ENCODE data around the gene AEBP1. TPM values are rescaled to one million over a fixed set of nuclear protein-coding genes. Genes with fewer than 3 reads are reported as not detected.

The AEBP1 gene
- polyA plus RNA-seq, 4 donors: 64.8 to 169 (median 78.0) TPM

DNA sequence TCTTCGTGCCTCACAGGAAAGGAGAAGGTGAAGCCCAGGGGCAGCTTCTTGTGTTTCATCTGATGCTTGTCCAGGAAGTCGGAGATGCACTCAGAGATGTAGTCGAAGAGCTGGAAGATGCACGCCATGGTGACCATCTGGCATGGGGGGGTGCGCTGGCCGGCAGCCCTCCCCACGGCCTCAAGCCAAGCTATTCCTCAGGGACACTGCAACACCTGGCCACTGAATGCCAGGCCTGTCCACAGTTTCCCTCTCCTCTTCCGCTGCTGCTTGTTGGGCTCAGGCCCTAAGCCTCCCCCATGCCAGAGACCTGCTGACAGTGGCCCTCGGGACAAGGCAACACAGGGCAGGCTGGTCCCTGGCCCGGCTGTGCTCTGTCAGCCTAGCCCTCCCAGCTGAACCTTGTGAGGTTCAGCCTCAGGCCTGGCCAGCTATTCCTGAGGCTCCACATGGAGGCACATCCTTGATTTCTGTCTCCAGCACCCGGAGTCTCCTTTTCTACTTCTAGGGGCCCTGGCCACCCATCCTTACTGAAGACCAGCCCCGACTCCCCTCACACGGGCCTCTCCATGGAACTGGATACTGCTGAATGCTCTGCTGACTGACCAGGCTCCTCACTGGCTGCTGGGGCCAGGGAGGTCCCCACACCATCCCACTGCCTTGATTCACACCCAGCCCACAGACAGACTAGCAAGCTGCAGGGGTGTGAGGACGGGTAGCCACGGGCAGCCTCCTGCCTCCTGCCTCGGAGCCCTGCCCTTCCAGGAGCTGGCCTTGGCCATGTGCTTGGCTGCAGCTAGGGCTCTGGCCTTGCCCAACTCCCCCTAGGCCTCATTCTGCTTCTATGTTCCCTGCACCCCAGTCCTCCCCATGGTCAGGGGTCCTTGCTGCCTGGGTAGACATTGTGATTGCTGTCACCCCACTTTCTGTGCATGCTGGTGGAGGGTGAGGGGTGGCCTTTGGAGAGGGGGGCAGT is 47.1 kb downstream of the AEBP1 start:
- no peak for DNase-seq (ENCODE audit: low read depth in 4 of 4, low spot score in 3 of 4)

DNA sequence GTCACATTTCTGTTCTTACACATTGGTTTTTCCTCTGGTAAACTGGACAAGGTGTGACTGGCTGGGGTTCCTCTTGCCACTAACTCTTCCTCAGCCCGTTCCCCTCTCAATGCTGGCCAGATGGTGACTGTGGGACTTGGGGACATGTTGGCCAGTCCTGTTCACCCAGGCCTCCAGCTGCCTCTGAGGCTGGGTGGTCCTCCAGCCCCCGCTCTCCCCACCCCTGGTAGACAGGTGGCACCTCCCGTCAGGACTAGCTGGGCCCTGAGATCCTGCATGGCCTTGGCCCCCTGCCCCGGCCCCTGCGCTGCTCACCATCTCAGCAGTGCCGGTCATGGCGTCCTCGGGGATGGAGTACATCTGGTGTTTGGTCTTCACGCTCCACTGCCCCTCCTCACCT is 47.8 kb downstream of the AEBP1 start:
- DNase-seq (ENCODE audit: low read depth in 4 of 4, low spot score in 3 of 4): no peak

DNA sequence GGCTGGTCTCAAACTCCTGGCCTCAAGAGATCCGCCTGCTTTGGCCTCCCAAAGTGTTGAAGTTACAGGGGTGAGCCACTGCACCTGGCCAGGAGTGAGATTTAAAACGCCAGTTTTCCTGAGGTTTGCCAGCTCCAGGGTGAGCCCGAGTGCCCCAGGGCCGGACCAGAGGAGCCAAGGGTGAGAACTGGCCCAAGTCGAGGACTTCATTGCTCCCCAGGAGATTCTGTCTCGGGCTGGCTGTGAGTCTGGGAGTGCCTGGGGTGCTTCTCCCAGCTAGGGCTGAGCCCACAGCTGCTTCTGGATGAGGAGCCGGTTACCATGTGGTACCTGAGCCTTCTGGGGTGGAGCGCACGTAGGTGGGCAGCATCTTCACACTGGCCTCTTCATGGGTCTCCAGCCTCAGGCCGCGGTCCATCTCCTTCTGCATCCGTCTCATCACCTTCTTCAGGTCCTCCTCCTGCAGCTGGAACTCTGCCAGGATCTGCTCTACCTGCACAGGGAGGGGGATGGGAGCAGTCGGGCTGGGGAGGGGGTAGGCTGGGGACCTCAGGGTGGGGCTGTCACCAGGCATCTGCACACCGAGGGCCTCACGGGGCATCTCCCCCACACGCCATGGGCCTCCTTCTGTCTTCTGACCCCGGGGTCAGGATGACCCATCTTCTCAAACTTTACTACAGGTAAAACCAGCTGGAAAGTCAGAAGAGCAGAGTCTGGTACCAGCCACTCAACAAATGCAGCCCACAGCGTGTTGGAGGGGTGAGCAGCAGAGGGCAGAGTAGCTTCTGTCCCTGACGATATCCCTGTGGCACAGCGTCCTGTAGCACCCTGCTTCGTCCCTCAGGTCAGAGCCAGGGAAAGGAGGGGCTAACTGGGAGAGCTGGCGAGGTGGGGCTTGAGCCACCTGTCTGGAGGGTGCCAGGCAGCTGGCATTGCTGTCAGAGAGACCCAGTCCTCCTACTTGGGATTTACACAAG is 49.1 kb downstream of the AEBP1 start:
- no peak for DNase-seq (ENCODE audit: low read depth in 4 of 4, low spot score in 3 of 4)

DNA sequence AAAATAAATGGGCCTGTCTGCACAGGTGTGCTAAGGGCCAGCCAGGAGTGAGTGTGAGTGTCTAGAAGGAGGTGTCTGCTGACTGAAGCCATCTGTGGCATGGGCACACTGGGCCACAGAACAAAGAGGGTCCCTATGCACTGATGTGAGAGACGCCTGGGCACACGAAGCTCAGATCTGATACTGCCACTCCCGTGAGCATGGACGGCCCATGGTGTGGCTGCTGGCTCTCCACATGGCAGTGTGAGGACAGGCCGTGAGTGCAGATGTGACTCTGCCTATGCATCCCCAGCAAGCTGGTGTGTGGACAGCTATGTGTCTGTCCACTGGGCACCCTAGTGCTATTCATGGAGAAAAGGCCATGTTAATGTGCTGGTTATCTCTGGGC is 49.8 kb downstream of the AEBP1 start:
- DNase-seq (ENCODE audit: low read depth in 4 of 4, low spot score in 3 of 4): no peak

DNA sequence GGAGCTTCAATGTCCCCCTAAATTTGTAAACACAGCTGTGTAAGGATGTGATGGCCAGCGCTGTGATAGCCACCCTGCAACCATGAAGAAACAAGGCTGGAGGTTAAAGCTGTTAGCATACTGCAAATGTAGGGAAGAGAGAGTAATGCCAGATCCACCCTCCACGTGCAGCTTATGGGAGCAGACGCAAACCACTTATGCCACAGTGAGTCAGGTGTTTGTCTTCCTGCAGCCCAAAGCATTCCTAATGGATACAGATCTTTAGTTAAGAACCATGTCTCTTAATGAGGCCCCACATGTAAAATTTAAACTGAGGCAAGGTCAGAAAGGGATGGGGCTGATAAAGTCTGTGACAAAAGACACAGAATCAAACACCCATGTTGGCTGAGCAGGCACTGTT is 50.6 kb downstream of the AEBP1 start:
- DNase-seq (ENCODE audit: low read depth in 4 of 4, low spot score in 3 of 4): no peak

DNA sequence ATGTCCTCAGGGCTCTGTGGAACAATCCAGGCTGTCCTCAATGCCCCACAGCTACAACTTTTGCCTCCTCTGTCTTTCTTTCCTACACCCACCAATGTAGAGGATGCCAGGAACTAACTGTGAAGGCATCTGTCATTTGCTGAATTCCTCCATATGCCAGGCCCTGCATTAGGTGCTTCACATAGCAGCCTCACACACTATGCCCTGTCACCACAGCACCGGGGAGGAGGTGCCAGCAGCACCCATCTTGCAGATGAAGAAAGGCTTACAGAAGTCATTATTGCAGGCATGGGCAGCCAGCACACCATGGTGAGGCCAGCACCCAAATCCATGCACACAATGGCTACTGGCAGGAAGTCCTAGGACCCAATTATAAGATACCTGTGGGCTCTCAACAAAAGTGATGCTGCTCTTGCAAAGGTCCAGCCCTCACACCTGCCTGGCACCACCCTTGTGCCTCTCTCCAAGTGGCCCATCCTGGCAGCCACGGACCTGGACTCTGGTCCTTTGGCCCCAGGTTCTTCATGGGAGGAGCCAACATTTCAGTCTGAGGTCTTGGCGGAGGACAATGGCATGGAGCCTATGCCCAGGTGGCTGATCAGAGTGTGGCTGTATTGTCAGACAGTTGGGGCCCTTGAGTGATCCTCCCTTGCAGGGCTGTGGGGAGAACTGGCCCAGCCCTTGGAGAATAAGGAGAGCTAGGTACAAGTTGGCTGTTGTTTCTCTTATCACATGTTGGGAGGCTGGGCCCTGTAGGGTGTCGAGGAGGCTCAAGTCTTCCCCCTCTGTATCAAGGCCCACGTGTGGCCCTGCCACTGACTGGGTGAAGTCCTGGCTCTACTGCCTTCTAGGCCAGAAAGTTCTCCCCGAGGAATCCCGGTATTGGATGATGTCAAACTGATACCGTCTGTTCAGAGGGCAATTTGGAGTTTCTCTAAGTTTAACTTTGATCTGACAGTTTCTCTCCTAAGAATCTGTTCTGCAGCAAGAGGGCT is 51.3 kb downstream of the AEBP1 start:
- no peak for DNase-seq (ENCODE audit: low read depth in 4 of 4, low spot score in 3 of 4)

DNA sequence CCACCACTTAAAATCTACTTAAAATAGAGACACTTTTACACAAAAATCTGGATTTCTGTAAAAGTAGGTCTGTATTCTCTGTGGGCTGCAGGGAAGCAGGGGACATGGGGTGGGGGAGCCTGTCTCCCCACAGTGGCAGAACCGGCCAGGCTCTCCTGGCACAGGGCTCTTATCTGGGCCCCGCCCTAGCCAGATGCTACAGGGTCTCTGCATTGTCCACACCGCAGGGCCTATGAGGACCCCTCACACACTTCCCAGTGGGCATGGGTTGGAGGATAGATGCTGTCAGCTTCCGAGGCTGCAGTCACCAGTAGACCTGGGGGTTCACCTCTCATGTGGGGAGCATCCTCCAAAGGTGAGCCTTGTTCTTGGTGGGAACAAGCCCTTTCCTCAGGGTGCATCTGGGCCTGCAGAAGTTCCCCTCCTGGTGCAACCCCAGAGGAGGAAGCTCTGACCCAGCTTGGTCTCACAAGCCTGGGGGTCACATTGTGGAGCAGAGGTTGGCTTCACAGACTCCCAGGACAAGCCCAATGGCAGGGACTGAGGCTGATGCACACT is 52.4 kb downstream of the AEBP1 start:
- DNase-seq (ENCODE audit: low read depth in 4 of 4, low spot score in 3 of 4): no peak

DNA sequence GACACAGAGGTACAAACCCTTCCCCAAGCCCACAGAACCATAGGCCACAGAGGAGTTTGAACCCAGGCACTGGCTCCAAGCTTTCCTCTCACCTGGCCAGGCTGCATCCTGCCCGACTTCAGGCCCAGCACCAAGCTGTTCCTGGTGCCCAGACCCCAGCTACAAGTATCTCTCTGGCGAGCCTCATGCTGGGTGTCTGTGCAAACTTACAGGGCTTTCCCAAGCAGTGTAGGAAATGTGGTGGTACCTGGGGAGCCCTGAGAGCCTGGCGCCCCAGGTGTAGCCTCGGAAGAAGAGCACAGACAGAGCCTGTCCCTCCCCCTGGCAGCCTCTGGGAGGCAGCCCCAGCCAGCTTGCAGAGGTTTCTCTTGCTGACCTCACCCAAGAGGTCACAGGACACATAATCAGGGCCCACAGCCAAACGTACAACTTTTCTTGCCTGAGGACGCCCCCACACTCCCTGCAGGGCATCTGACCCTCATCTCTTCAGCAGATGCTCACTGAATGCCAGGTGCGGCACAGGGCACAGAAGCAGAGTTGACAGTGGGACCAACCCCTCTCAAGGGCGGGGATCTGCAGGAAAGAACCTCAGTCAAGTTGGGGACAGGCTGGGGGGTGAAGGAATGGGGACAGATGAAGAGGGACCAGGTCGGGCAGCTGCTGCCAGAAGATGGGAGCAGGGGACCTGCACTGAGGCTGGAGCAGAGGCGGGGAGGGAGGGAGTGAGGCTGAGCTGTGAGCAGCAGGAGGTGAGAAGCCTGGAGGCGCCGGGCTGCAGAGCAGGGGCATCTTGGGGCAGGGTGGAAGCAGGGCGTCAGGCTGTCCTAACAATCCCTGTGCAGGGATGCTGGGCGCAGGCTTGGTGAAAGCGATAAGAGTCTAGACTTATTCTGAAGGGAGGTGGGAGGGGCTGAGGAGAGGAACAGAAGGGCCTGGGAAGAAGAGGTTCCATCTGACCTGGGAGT is 53.3 kb downstream of the AEBP1 start:
- no peak for DNase-seq (ENCODE audit: low read depth in 4 of 4, low spot score in 3 of 4)

DNA sequence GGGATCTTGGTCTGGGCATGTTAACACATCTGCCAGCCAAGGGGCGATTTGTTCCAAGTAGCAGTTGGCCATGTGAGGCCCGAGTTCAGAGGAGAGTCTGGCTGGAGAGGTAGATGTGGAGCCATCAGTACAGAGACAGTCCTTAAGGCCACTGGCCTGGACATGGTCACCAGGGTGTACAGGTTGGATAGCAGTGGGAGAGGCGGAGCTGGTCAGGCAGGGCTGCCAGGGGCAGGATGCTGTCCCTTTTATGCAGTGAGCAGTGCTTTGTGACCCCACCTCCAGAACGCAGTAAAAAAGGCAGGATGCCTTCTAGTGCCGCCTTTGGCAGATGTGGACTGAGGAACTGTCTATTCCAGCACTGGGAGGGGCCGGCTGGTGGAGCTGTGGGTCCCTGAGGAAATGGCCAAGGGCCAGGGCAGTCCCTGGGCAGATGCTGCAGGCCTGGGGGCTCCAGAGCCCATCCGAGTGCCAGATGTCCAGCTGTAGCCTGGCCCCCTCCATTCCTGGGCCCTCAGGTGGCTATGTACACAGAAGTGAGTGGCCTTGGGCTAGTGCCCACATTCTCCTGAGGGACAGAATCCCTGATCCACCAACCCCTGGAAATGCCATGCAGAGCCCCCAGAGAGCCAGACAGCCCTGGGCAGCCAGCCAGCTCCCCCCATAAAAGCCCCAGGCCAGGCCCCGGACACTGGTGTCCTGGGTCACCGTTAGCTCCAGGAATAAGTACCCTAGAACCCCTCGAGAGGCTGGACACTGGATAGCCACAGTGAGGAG is 54.1 kb downstream of the AEBP1 start:
- DNase-seq (ENCODE audit: low read depth in 4 of 4, low spot score in 3 of 4): no peak

DNA sequence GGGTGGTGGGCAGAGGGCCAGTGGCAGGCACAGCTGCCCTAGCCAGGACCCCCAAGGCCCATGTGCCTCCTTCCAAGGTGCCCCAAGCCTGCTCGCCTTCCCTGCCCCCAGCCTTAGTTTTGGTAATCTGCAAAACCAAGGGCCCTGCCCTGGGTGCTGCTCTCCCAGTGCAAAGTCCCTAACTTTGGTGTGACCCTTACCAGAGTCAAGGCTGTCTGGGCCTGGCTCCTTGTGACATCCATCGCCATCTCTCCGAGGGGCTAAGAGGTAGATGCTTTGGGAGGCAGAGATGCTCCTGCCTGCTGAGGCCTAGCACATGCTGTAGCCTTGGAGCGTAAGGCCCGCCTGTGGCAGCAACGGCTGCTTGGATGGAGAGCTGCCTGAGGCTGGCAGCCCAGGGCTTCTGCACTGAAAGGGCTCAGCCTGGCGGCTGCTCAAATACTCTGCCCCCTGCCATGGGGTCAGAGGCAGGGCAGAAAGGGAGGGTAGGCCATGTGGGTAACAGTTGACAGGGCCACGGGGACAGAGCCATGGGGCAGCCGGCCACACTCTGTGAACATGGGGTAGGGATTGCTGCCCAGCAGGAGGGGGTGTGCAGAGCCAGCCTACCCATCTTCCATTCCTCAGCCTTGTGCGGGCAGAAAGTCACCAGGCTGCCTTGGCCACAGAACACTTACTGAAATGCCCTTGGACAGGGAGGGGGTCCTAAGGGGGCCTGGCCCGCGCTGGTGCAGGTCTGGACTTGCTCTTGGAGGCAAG is 54.9 kb downstream of the AEBP1 start:
- DNase-seq (ENCODE audit: low read depth in 4 of 4, low spot score in 3 of 4): no peak

DNA sequence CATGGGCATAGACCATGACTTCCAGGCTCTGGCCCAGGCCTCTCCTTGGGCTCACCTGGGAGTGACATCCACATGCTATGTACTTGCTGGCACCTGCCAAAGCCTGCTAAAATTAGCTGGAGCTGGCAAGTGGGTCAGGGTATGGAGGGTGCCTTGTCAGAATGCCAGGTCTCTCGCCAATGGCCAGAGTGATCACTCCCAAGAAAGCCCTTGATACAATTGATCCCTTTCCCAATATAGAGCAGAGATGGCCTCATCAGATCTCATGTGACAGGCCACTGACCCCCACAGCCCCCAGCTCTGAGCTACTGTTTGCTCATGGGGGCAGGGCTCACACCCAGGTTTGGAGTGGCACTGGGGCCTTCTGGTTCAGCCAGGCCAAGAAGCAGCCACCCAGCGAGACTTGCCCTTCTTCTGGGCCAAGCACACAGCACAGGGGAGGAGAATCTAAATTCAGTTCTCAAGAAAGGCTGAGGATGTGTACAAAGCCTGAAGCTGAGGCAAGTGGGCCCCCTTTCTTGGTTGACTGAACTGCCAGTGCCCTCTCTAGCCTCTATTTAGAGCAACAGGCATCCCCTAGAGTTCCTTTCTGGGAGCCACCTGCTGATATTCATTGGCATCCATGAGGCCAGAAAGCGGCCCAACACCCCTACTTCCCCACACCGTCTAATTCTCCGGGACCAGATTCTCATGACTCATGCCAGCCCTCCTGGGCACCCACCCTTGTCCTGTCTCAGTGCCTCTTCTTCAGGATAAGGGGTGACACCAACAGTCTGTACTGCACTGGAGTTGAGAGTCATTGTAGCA is 55.9 kb downstream of the AEBP1 start:
- DNase-seq (ENCODE audit: low read depth in 4 of 4, low spot score in 3 of 4): no peak

DNA sequence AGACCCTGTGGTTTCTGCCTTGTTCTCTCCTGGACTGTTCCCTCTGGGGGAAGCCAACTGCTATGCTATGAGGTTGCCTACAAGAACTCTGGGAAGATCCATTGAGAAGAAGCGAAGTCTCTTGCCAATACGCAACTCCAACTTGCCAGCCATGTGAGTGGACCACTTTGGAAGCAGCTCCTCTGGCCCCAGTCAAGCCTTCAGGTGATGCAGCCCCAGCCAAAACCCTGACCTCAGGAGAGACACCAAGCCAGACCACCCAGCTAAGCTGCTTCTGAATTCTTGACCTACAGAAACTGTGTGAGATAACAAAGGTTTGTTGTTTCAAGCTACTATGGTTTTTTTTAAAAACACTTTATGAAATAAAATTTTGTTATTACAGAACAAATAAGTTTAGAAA is 57.2 kb downstream of the AEBP1 start:
- no peak for DNase-seq (ENCODE audit: low read depth in 4 of 4, low spot score in 3 of 4)

DNA sequence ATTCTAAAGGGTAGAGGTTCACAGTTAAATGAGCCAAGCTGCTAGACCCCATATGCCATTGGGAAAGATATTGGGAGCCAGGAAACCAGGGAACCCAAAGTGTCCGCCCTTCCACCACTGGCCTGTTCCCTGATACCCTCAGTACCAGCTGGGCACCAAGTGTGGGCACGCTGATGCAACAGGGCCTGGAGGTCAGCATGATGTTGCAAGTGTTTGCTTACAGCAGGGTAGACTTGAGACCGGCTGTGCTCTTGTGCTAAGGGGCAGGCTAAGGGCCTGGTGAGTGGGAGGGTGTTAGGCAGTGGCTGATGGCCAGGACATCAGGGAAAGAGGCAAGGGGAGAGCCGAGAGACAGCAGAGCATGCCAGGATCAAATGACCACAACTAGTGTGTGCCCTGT is 58.0 kb downstream of the AEBP1 start:
- no peak for DNase-seq (ENCODE audit: low read depth in 4 of 4, low spot score in 3 of 4)

DNA sequence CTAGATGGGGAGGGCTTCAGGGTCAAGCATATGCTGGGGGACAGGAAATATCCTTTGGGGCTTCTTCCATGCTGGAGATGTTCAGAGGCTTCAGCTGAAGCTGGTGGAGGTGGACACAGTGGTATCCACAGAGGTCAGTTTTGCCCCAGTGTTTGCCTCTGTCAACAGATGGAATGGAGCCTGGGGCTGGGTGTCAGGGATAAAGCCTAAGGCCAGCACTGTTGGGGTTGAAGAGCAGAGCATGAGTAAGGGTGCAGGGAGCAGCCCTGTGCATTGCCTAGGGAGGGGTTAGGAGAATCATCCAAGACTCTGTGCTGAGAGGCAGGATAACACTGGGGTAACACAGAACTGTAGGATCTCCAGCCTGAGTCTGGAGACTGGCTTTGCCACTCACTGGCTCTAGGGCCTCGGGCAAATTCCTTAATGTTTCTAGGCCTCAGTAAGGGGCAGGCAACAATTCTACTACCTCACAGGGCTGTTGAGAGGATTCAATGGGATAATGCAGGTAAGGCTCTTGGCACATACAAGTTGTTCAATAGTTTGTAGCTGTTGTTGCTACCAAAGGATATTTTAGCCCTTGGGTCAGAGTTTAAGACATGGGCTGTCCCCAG is 58.7 kb downstream of the AEBP1 start:
- DNase-seq (ENCODE audit: low read depth in 4 of 4, low spot score in 3 of 4): no peak

DNA sequence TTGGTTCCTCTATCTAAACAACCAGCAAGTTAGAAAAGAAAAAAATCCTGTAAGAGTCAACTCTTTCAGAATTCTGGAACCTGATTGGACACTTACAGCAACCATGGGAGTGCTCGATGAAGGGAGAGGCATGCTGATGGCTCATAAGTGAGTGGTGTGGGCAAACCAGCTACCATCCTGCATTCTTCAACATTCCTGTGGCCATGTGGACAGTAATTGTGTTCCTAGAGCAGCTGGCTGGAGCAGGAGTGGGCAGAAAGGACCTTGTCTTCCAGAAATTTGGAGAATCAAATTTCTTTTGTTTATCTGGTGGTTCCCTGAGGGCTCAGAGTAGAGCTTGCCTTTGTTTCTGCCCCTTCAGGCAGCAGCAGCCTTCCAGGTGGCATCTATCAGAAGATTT is 59.4 kb downstream of the AEBP1 start:
- DNase-seq (ENCODE audit: low read depth in 4 of 4, low spot score in 3 of 4): no peak

All from left renal pelvis (tissue), 4 donors.